Heart right ventricle (tissue), 16 donors: ENCODE measurements around the gene GPR78. TPM values are rescaled to one million over a fixed set of nuclear protein-coding genes. Genes with fewer than 3 reads are reported as not detected.

ENCODE experiments used
- ATAC-seq, 8 donors: fragments of 200-7000 bp; cut with Tn5 transposase; one replicate each; pipeline ENCODE4 v1.9.1; 2020; ENCODE audit warnings: mild to moderate bottlenecking in 8 of 8, moderate library complexity in 8 of 8, moderate number of reproducible peaks in 1 of 8
- DNase-seq, 2 donors: peaks; one replicate each; pipeline ENCODE4 v3.0.0-alpha.2; 2020
- H3K27ac ChIP-seq, 10 donors: fragments of 200-600 bp; sonication (generic) in 2 of 10; one replicate each; pipeline versions ENCODE4 v1.5.0 to v1.8.0; 2020 to 2022; ENCODE audit warnings: mild to moderate bottlenecking in 3 of 10
- H3K27me3 ChIP-seq, 7 donors: fragments of 200-600 bp; one replicate each; pipeline ENCODE4 v1.8.0; 2021 to 2022; ENCODE audit warnings: mild to moderate bottlenecking in 2 of 7
- H3K36me3 ChIP-seq, 9 donors: fragments of 200-600 bp; sonication (generic) in 1 of 9; one replicate each; pipeline versions ENCODE4 v1.5.0 to v1.8.0; 2020 to 2022; ENCODE audit warnings: mild to moderate bottlenecking in 2 of 9
- H3K4me1 ChIP-seq, 9 donors: fragments of 200-600 bp; sonication (generic) in 1 of 9; one replicate each; pipeline versions ENCODE4 v1.5.0 to v1.8.0; 2020 to 2022; ENCODE audit warnings: mild to moderate bottlenecking in 4 of 9
- H3K4me3 ChIP-seq, 10 donors: fragments of 200-600 bp; sonication (generic) in 2 of 10; one replicate each; pipeline versions ENCODE4 v1.5.0 to v1.8.0; 2020 to 2022; ENCODE audit warnings: mild to moderate bottlenecking in 7 of 10, moderate library complexity in 2 of 10
- H3K9me3 ChIP-seq, 11 donors: fragments of 200-600 bp in 10 of 11; sonication (generic) in 2 of 11; one replicate each; pipeline versions ENCODE4 v1.5.0 to v1.8.0; 2013 to 2022; ENCODE audit warnings: mild to moderate bottlenecking in 2 of 11, control low read depth in 1 of 11, moderate library complexity in 1 of 11
- WGBS, 2 donors: extraction: QIAGEN DNeasy Blood & Tissue Kit; methylation state at CpG; one replicate each; pipeline ENCODE4 v1.1.7; 2013; ENCODE audit warnings: inconsistent platforms in 1 of 2; 5-methylcytosine and 5-hydroxymethylcytosine counted together
- intact Hi-C, 10 donors: fragments of 100-400 bp; cut with DNase I; formaldehyde crosslinking; loops; one replicate each; pipeline versions ENCODE4 v1.11.1 to v1.14.2; 2022
- polyA plus RNA-seq, 2 donors: library from polyadenylated mRNA; stranded (reverse); fragments of 200-250 nt; gene quantifications; one replicate each; pipeline ENCODE4 v1.2.3, GENCODE V29; 2013
- total RNA-seq, 10 donors: library from RNA; stranded (reverse); fragmentation: NEBNext Ultra II Directional in 3 of 10; extraction: Animal tissue kit (Norgen Biotek cat#: 25700) in 3 of 10; gene quantifications; one replicate each; pipeline versions ENCODE4 v1.2.1 to v1.2.4, GENCODE V29; 2021 to 2023
- TF ChIP-seq, protein P1 (sequence below), 9 donors: fragments of 200-600 bp; sonication (generic) in 2 of 9; IDR thresholded peaks; one replicate each; pipeline versions ENCODE4 v1.5.0 to v1.8.0; 2021 to 2022; ENCODE audit warnings: antibody characterized with exemption in 9 of 9, mild to moderate bottlenecking in 5 of 9, moderate library complexity in 1 of 9
- donor health status: Arrhythmogenic right ventricular cardiomyopathy.
- donor health status: ischemic (EF 13 %, LVEDD 7.1; RV severe dilation, severe dysfunction).
- donor health status: healthy with polysubstance abuse.
- donor health status: DM: no; HTN: yes; CAD: no.
- donor health status: DM: no; HTN: no; CAD: no.
- donor health status: ischemic (EF 25% LVEDD 6.9; RV normal size, moderate dysfunction).
- donor health status: ischemic (EF 25% LVEDD 5.7; RV mildly dilated, moderate dysfunction).
- donor health status: healthy.
- donor health status: DM: yes; HTN: yes; CAD: no.
- donor health status: Ischemic cardiomyopathy.
- donor health status: ischemic (EF 35%, LVEDD 5.7; RV mildly dilated, moderate dysfunction).
- donor health status: nonischemic (EF 11% LVEDD 7.7; RV severe dilation, severe dysfunction).
- donor health status: DM: yes; HTN: yes; CAD: no.
- donor health status: PGD.
- donor health status: ischemic (EF 29% LVEDD 5.4; RV normal size, mild dysfunction).
- donor health status: nonischemic (EF 23%, LVEDD 6.1; RV moderate dilation, normal function).

GPR78 gene
- total and polyA plus RNA-seq, 12 donors, result 0.01 to 0.12 TPM; not detected in 10

DNA sequence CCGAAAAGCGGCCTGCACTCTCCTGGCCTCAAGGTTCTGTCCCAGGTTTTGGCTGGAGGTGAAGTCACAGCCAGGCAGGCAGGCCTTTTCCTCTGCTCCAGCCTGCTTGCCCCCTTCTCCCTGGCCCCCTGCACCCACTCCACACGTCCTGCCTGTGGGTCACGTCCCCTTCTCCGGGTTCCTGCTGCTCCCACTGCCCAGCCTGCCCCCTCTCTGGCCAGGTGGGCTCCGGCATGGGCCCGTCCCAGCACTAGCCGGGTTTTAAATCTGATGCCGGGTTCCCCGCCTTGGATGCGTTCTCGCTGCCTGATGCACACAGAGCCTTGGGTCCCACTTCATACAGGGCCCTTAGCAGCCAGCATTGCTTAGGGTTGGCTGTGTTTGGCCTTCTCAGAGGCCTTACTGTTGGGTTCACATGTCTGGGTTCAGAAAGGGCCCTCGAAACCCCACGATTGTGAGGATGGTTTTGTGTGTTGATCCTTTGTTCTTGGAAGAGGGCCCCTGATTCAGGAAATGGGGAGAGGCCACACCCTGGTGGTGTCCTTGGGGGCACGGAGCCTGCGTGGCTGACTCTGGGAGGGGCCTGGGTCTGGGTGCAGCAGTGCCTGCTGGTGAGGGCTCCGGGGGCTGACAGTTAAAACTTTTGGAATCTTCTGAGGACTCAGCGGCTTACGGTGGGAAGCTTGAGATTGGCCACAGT lies 18.3 kb downstream of the GPR78 start:
- no peaks in the 10 kb centered on the region for H3K9me3 ChIP-seq
- H3K4me3 ChIP-seq, result no peak overlapping the region
- no peak for ATAC-seq
- H3K36me3 ChIP-seq, result no peaks in the 10 kb centered on the region
- DNase-seq, result no peak
- H3K27ac ChIP-seq, result no peak overlapping the region
- peaks cover 0 to 60% (median 28%) of the 10 kb centered on the region in 7 donors for H3K27me3 ChIP-seq
- no peaks in the 10 kb centered on the region for H3K4me1 ChIP-seq
- intact Hi-C loops, result loop anchor here in 5 of 10 donors (5.0 to 10.0 kb wide), 2 partner anchors 126 to 354 kb away; no protein-coding TSS in a partner anchor
- 81 to 85% methylated on average over 19 of the region's 19 CpGs for WGBS, 2 donors
- TF ChIP-seq, protein P1, sequence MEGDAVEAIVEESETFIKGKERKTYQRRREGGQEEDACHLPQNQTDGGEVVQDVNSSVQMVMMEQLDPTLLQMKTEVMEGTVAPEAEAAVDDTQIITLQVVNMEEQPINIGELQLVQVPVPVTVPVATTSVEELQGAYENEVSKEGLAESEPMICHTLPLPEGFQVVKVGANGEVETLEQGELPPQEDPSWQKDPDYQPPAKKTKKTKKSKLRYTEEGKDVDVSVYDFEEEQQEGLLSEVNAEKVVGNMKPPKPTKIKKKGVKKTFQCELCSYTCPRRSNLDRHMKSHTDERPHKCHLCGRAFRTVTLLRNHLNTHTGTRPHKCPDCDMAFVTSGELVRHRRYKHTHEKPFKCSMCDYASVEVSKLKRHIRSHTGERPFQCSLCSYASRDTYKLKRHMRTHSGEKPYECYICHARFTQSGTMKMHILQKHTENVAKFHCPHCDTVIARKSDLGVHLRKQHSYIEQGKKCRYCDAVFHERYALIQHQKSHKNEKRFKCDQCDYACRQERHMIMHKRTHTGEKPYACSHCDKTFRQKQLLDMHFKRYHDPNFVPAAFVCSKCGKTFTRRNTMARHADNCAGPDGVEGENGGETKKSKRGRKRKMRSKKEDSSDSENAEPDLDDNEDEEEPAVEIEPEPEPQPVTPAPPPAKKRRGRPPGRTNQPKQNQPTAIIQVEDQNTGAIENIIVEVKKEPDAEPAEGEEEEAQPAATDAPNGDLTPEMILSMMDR (IDR thresholded peaks at IDR 0.05), result no peak

DNA sequence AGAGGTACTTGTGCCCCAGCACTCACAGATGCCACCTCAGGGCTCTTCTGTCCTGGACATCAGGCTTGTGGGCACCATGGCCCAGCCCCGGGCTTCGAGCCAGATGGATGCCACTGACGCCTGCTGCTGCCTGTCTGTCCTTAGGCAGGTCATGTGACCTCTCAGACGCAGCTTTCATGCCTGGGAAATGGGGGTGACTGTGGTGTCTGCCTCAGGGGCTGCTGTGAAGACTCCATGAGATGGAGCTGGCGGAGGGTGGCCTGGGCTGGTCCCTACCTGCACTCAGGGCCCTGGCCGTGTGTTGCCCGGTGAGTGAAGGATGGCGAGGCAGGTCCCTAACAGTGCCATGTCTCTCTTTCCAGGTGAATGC lies 18.9 kb downstream of the GPR78 start:
- Histone ChIP-seq H3K4me3 (no peak overlapping the region), H3K4me1 (no peaks in the 10 kb centered on the region), H3K27me3 (peaks cover 0 to 58% (median 28%) of the 10 kb centered on the region in 7 donors), H3K9me3 (no peaks in the 10 kb centered on the region), H3K27ac (no peak overlapping the region), H3K36me3 (no peaks in the 10 kb centered on the region)
- TF ChIP-seq, protein P1 (IDR thresholded peaks at IDR 0.05), result no peak
- no peak for DNase-seq
- ATAC-seq, result no peak
- 82 to 83% methylated on average over 8 of the region's 8 CpGs for WGBS, 2 donors
- intact Hi-C loops, result loop anchor here in 5 of 10 donors (5.0 to 10.0 kb wide), 2 partner anchors 127 to 354 kb away; no protein-coding TSS in a partner anchor

DNA sequence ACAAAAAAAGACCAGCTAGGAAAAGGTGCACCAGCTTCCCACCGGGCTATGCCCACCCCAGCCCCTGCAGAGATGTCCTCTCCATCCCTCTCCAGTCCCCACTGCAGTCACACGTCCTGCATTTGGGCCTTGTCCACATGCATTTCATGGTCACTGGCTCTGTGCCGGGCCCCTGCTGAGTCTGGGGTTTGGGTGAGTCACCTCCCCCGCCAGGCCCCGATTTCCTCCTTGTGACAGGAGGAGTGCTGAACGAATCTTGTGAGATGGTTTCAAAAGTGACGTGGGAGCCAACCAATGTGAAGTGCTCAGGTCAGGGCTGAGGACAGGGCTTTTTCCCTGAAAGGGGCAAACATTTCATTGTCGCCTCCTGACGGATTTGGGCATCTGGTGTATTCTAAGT lies 19.5 kb downstream of the GPR78 start:
- no peaks in the 10 kb centered on the region for H3K36me3 ChIP-seq
- H3K4me3 ChIP-seq, result no peak overlapping the region
- WGBS, 2 donors, result 66 to 69% methylated on average over 9 of the region's 9 CpGs
- H3K27me3 ChIP-seq, result peaks cover 0 to 58% (median 25%) of the 10 kb centered on the region in 7 donors
- ATAC-seq, result no peak
- intact Hi-C loops, result loop anchor here in 9 of 10 donors (5.0 to 10.0 kb wide), 3 partner anchors 127 to 355 kb away; no protein-coding TSS in a partner anchor
- no peak overlapping the region for H3K27ac ChIP-seq
- no peaks in the 10 kb centered on the region for H3K4me1 ChIP-seq
- DNase-seq, result no peak
- TF ChIP-seq, protein P1 (IDR thresholded peaks at IDR 0.05), result no peak
- no peaks in the 10 kb centered on the region for H3K9me3 ChIP-seq

DNA sequence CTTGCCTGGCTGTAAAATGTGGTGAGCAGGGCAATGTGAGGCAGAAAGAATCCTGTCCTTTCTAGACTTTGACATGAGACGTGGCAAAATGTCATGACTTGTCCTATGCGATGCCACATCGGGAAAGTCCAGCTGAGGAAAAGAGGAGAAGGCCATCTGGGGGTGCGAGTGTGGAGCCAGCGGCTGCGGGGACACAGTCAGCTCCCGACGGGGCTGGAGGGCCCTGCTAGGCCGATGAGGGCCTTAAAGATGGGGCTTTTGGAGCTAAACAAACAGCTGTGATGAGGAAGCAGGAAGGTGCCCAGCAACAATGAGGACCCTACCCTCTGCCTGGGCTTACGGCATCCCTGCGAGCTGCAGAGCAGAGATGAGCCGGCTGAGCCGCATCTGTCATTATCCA lies 20.1 kb downstream of the GPR78 start:
- H3K27ac ChIP-seq, result no peak overlapping the region
- intact Hi-C loops, result loop anchor here in 7 of 10 donors (10.0 kb wide), 1 partner anchor 315 kb away; no protein-coding TSS in a partner anchor
- H3K36me3 ChIP-seq, result no peaks in the 10 kb centered on the region
- no peak for DNase-seq
- WGBS, 2 donors, result 86 to 90% methylated on average over 13 of the region's 13 CpGs
- TF ChIP-seq, protein P1 (IDR thresholded peaks at IDR 0.05), result no peak
- no peaks in the 10 kb centered on the region for H3K9me3 ChIP-seq
- H3K4me1 ChIP-seq, result no peaks in the 10 kb centered on the region
- peaks cover 0 to 61% (median 25%) of the 10 kb centered on the region in 7 donors for H3K27me3 ChIP-seq
- no peak for ATAC-seq
- no peak overlapping the region for H3K4me3 ChIP-seq
